CD4-positive, alpha-beta memory T cell (primary cell): ENCODE measurements around the gene RGS18. TPM values are rescaled to one million over a fixed set of nuclear protein-coding genes. Genes with fewer than 3 reads are reported as not detected.

ENCODE experiments used
- CTCF ChIA-PET: fragments of 350-600 bp; sonication (Branson Sonifier 250); formaldehyde crosslinking; loops from one replicate; lab custom pipeline; 2021; ENCODE audit warnings: inconsistent platforms; ENCODE audit not compliant: partially characterized antibody; lab: Charles Lee
- POLR2A ChIA-PET: fragments of 350-600 bp; sonication (Branson Sonifier 250); formaldehyde crosslinking; loops from one replicate; lab custom pipeline; 2021; ENCODE audit not compliant: partially characterized antibody; lab: Charles Lee
- DNase-seq, 5 donors: peaks; one replicate each; pipeline versions ENCODE4 v3.0.0 to v3.0.0-alpha.2; 2020 to 2022; ENCODE audit warnings: mixed read lengths in 1 of 5
- H3K27ac ChIP-seq: one replicate; pipeline ENCODE4 v1.7.0; 2013; ENCODE audit warnings: low read depth, low read length
- H3K27me3 ChIP-seq: 2 replicates; pipeline ENCODE4 v1.7.0; 2013; ENCODE audit warnings: mild to moderate bottlenecking, low read length, moderate library complexity; ENCODE audit not compliant: insufficient read depth
- H3K36me3 ChIP-seq: 2 replicates; pipeline ENCODE4 v1.7.0; 2013; ENCODE audit warnings: mild to moderate bottlenecking, low read length, moderate library complexity; ENCODE audit not compliant: insufficient read depth
- H3K4me1 ChIP-seq: 2 replicates; pipeline ENCODE4 v1.7.0; 2013; ENCODE audit warnings: mild to moderate bottlenecking, low read length, moderate library complexity; ENCODE audit not compliant: insufficient read depth
- H3K4me3 ChIP-seq, 2 donors: one replicate each; pipeline ENCODE4 v1.7.0; 2013; ENCODE audit warnings: low read length in 2 of 2, mild to moderate bottlenecking in 1 of 2
- H3K9me3 ChIP-seq, 2 donors: one replicate each; pipeline ENCODE4 v1.7.0; 2013; ENCODE audit warnings: low read length in 2 of 2, control low read depth in 1 of 2; ENCODE audit not compliant: control insufficient read depth in 1 of 2
- H3K27ac Mint-ChIP-seq, 7 donors: one replicate each; pipeline ENCODE4 v1.8.0; 2020 to 2021; ENCODE audit warnings: mixed read lengths in 7 of 7, mild to moderate bottlenecking in 6 of 7, inconsistent platforms in 3 of 7, moderate library complexity in 3 of 7
- H3K27me3 Mint-ChIP-seq, 2 donors: one replicate each; pipeline ENCODE4 v1.8.0; 2020 to 2021; ENCODE audit warnings: mixed read lengths in 2 of 2
- H3K36me3 Mint-ChIP-seq, 2 donors: one replicate each; pipeline ENCODE4 v1.8.0; 2020 to 2021; ENCODE audit warnings: mixed read lengths in 2 of 2, inconsistent platforms in 1 of 2, mild to moderate bottlenecking in 1 of 2
- H3K4me1 Mint-ChIP-seq, 4 donors: one replicate each; pipeline ENCODE4 v1.8.0; 2020 to 2021; ENCODE audit warnings: mixed read lengths in 4 of 4, mild to moderate bottlenecking in 1 of 4
- H3K4me3 Mint-ChIP-seq, 8 donors: one replicate each; pipeline ENCODE4 v1.8.0; 2020 to 2021; ENCODE audit warnings: mixed read lengths in 8 of 8, mild to moderate bottlenecking in 7 of 8, moderate library complexity in 6 of 8, inconsistent platforms in 3 of 8
- H3K9me3 Mint-ChIP-seq, 8 donors: one replicate each; pipeline ENCODE4 v1.8.0; 2020 to 2021; ENCODE audit warnings: mixed read lengths in 8 of 8, mild to moderate bottlenecking in 5 of 8, inconsistent platforms in 3 of 8, moderate library complexity in 1 of 8
- intact Hi-C: fragments of 100-400 bp; cut with micrococcal nuclease; formaldehyde crosslinking; loops from one replicate; pipeline ENCODE4 v1.15.1; 2023
- polyA plus RNA-seq, 2 donors: library from polyadenylated mRNA; unstranded; fragments of 300-500 nt; fragmentation: Illumina TruSeq; gene quantifications; one replicate each; pipeline ENCODE4 v1.2.3, GENCODE V29; 2021
- total RNA-seq, 2 experiments: library from RNA; stranded (reverse); gene quantifications; one replicate each; pipeline ENCODE4 v1.2.3, GENCODE V29; 2021

The RGS18 gene
- total and polyA plus RNA-seq, 4 experiments from 2014 or later = 1.6 to 2.4 (median 1.7) TPM

DNA sequence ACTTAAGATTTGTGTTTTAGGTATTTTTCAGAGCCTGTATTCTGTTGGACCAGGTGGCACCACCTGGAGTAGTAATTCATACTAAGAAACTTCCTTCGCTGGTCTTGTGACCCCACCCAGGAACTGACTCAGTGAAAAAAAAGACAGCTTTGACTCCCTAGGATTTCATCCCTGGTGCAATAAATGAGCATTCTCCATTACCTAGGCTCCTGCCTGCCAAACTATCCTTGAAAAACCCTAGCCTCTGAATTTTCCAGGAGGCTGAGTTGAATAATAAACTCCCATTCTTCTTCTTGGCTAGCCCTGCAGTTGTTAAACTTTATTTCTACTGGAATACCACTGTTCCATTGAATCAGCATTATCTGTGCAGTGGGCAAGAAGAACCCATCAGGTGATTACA, 10.6 kb upstream of the RGS18 start:
- H3K9me3 Mint-ChIP-seq = peaks cover 0 to 4% (median 1%) of the 10 kb centered on the region in 8 donors
- no peak overlapping the region for H3K27ac Mint-ChIP-seq
- DNase-seq = no peak
- Histone ChIP-seq H3K27ac (no peak overlapping the region), H3K36me3 (no peaks in the 10 kb centered on the region), H3K4me3 (no peak overlapping the region), H3K27me3 (no peaks in the 10 kb centered on the region), H3K9me3 (no peaks in the 10 kb centered on the region), H3K4me1 (no peaks in the 10 kb centered on the region)
- intact Hi-C loops = no loop called here
- ChIA-PET CTCF (no interaction called here), POLR2A (no interaction called here)
- H3K27me3 Mint-ChIP-seq = no peaks in the 10 kb centered on the region
- no peak overlapping the region for H3K4me3 Mint-ChIP-seq
- no peaks in the 10 kb centered on the region for H3K4me1 Mint-ChIP-seq
- H3K36me3 Mint-ChIP-seq = no peaks in the 10 kb centered on the region

GRCh38 chr1:192151176-192151575, 7.1 kb upstream of the RGS18 start:
- Mint-ChIP-seq H3K9me3 (peaks cover 0 to 4% (median 1%) of the 10 kb centered on the region in 8 donors), H3K4me1 (peaks cover 0 to 1% (median 0%) of the 10 kb centered on the region in 4 donors), H3K36me3 (no peaks in the 10 kb centered on the region), H3K27ac (no peak overlapping the region), H3K4me3 (no peak overlapping the region), H3K27me3 (no peaks in the 10 kb centered on the region)
- ChIA-PET POLR2A (no interaction called here), CTCF (no interaction called here)
- DNase-seq = no peak
- Histone ChIP-seq H3K4me3 (no peak overlapping the region), H3K27me3 (no peaks in the 10 kb centered on the region), H3K27ac (no peak overlapping the region), H3K4me1 (no peaks in the 10 kb centered on the region), H3K36me3 (no peaks in the 10 kb centered on the region), H3K9me3 (no peaks in the 10 kb centered on the region)
- intact Hi-C loops = no loop called here

- Mint-ChIP-seq H3K4me1 (peaks cover 0 to 1% (median 0%) of the 10 kb centered on the region in 4 donors), H3K36me3 (no peaks in the 10 kb centered on the region), H3K27ac (no peak overlapping the region), H3K4me3 (no peak overlapping the region), H3K27me3 (no peaks in the 10 kb centered on the region), H3K9me3 (peaks cover 0 to 4% (median 0%) of the 10 kb centered on the region in 8 donors)
- Histone ChIP-seq H3K9me3 (no peaks in the 10 kb centered on the region), H3K4me1 (no peaks in the 10 kb centered on the region), H3K27ac (no peak overlapping the region), H3K4me3 (no peak overlapping the region), H3K36me3 (no peaks in the 10 kb centered on the region), H3K27me3 (no peaks in the 10 kb centered on the region)
- POLR2A ChIA-PET = no interaction called here
- no peak for DNase-seq
- CTCF ChIA-PET = no interaction called here
- intact Hi-C loops = no loop called here
Observed at GRCh38 chr1:192153276-192153675, 5.0 kb upstream of the RGS18 start.

DNA sequence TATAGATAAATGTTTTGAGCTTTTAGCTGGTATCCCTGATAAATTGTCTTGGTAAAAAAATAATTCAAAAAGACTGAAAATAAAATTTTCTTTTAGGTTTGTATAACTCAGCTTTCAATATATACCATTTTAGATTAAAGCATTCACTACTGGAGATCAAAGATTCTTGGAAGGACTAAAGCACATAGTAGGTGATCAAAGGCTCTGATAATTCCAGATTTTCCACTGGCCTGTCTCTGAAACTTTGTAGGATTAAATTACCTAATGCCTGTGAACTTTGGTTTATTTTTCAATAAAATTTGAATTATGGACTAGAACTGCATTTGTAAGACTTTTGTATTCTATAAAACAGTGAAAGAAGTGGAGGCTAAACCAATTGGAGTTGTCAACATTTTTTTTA, 1.2 kb upstream of the RGS18 start:
- CTCF ChIA-PET = no interaction called here
- H3K4me1 Mint-ChIP-seq = peaks cover 0 to 4% (median under 1%) of the 10 kb centered on the region in 4 donors
- H3K27me3 Mint-ChIP-seq = no peaks in the 10 kb centered on the region
- no peaks in the 10 kb centered on the region for H3K36me3 Mint-ChIP-seq
- no peak overlapping the region for H3K4me3 Mint-ChIP-seq
- H3K4me3 ChIP-seq = no peak overlapping the region
- H3K27ac ChIP-seq = no peak overlapping the region
- POLR2A ChIA-PET = no interaction called here
- H3K4me1 ChIP-seq = no peaks in the 10 kb centered on the region
- H3K9me3 ChIP-seq = no peaks in the 10 kb centered on the region
- H3K36me3 ChIP-seq = no peaks in the 10 kb centered on the region
- H3K9me3 Mint-ChIP-seq = peaks cover 0 to 6% (median 4%) of the 10 kb centered on the region in 8 donors
- intact Hi-C loops = no loop called here
- H3K27me3 ChIP-seq = no peaks in the 10 kb centered on the region
- H3K27ac Mint-ChIP-seq = no peak overlapping the region
- DNase-seq = no peak

GRCh38 chr1:192159014-192159413, 752 bp downstream of the RGS18 start:
- Histone ChIP-seq H3K9me3 (no peaks in the 10 kb centered on the region), H3K4me1 (no peaks in the 10 kb centered on the region), H3K27me3 (no peaks in the 10 kb centered on the region), H3K27ac (no peak overlapping the region), H3K36me3 (no peaks in the 10 kb centered on the region), H3K4me3 (no peak overlapping the region)
- H3K4me3 Mint-ChIP-seq = peak overlapping the region; percentile 17 to 51 (median 32)
- H3K27me3 Mint-ChIP-seq = no peaks in the 10 kb centered on the region
- no peak for DNase-seq
- H3K4me1 Mint-ChIP-seq = peaks cover 0 to 4% (median under 1%) of the 10 kb centered on the region in 4 donors
- peak overlapping the region in 2 of 7 donors; percentile 11 to 23 for H3K27ac Mint-ChIP-seq
- CTCF ChIA-PET = no interaction called here
- peaks cover 0 to 11% (median 4%) of the 10 kb centered on the region in 8 donors for H3K9me3 Mint-ChIP-seq
- POLR2A ChIA-PET = no interaction called here
- no peaks in the 10 kb centered on the region for H3K36me3 Mint-ChIP-seq
- intact Hi-C loops = no loop called here

DNA sequence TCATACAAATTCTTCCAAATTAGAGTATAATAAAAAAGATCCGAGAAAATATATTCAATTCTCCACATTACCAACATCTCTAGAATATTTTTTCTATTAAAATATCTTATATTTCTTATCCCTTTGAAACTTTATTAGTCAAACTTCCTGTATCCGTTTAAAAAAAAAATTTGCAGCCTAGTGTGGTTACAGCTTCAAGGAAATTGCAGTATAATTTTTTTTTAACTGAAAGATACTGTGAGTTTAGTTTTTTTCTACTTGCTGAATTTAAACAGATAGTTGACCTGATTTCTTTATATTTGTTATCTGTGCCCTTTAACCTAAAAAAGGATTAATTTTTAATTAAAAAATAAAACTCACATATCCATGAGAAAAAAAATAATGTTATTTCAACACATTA, 1.5 kb downstream of the RGS18 start:
- ChIA-PET CTCF (no interaction called here), POLR2A (no interaction called here)
- Mint-ChIP-seq H3K4me3 (no peak overlapping the region), H3K27me3 (no peaks in the 10 kb centered on the region), H3K4me1 (peaks cover 0 to 4% (median under 1%) of the 10 kb centered on the region in 4 donors), H3K9me3 (peaks cover 0 to 15% (median 5%) of the 10 kb centered on the region in 8 donors), H3K27ac (no peak overlapping the region), H3K36me3 (no peaks in the 10 kb centered on the region)
- no peaks in the 10 kb centered on the region for H3K9me3 ChIP-seq
- no peaks in the 10 kb centered on the region for H3K4me1 ChIP-seq
- no peaks in the 10 kb centered on the region for H3K36me3 ChIP-seq
- intact Hi-C loops = no loop called here
- H3K4me3 ChIP-seq = no peak overlapping the region
- no peaks in the 10 kb centered on the region for H3K27me3 ChIP-seq
- H3K27ac ChIP-seq = no peak overlapping the region
- DNase-seq = peak in 1 of 5 donors; percentile 2

DNA sequence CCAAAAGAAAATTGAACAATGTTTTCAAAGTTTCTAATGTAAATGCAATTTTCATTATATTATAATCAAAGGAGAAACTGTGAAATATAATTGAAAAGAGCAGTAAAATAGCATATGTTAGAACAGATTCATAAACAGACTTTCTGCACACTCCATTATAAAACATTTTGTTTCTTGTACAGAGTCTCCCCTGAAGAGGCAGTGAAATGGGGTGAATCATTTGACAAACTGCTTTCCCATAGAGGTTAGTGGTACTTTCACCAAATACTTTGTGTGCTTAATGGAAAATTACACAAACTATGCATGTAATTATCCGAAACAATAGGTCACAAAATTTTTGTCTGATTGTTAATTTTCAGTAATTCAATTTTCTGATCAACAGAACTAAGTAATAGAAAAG, 1.9 kb downstream of the RGS18 start:
- H3K27ac Mint-ChIP-seq = no peak overlapping the region
- peaks cover 0 to 4% (median 0%) of the 10 kb centered on the region in 4 donors for H3K4me1 Mint-ChIP-seq
- H3K9me3 ChIP-seq = no peaks in the 10 kb centered on the region
- ChIA-PET CTCF (no interaction called here), POLR2A (no interaction called here)
- H3K4me3 Mint-ChIP-seq = no peak overlapping the region
- no peak overlapping the region for H3K27ac ChIP-seq
- intact Hi-C loops = no loop called here
- H3K36me3 ChIP-seq = no peaks in the 10 kb centered on the region
- H3K27me3 ChIP-seq = no peaks in the 10 kb centered on the region
- no peak for DNase-seq
- H3K4me1 ChIP-seq = no peaks in the 10 kb centered on the region
- no peaks in the 10 kb centered on the region for H3K27me3 Mint-ChIP-seq
- peaks cover 0 to 16% (median 7%) of the 10 kb centered on the region in 8 donors for H3K9me3 Mint-ChIP-seq
- no peaks in the 10 kb centered on the region for H3K36me3 Mint-ChIP-seq
- H3K4me3 ChIP-seq = no peak overlapping the region

DNA sequence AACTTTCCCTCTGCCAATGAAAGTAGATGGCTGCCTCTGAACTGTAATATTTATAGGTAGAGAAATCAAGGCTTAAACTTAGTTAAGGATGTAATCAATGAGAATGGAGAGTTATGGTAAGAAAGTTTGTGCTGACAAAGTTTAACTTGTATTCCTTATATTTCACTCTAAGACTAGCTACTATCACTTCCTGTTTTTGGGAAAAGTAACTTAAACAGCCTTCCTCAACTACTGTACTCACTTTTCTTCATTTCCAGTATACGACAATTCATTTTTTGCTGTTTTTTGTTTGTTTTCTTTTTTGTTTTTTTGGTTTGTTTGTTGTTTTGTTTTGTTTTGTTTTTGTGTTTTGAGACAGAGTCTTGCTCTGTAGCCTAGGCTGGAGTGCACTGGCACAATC, 3.7 kb downstream of the RGS18 start:
- no peaks in the 10 kb centered on the region for H3K4me1 ChIP-seq
- H3K9me3 ChIP-seq = no peaks in the 10 kb centered on the region
- H3K27me3 Mint-ChIP-seq = no peaks in the 10 kb centered on the region
- peak overlapping the region in 1 of 7 donors; percentile 33 for H3K27ac Mint-ChIP-seq
- H3K27me3 ChIP-seq = no peaks in the 10 kb centered on the region
- H3K4me1 Mint-ChIP-seq = peaks cover 0 to 4% (median 0%) of the 10 kb centered on the region in 4 donors
- intact Hi-C loops = no loop called here
- POLR2A ChIA-PET = no interaction called here
- no peak overlapping the region for H3K4me3 ChIP-seq
- H3K36me3 Mint-ChIP-seq = no peaks in the 10 kb centered on the region
- no peaks in the 10 kb centered on the region for H3K36me3 ChIP-seq
- peaks cover 0 to 20% (median 9%) of the 10 kb centered on the region in 8 donors for H3K9me3 Mint-ChIP-seq
- no peak for DNase-seq
- no peak overlapping the region for H3K4me3 Mint-ChIP-seq
- no peak overlapping the region for H3K27ac ChIP-seq
- CTCF ChIA-PET = no interaction called here
